K562 (cell line): ENCODE data around the gene CEP120. TPM values are rescaled to one million over a fixed set of nuclear protein-coding genes. Genes with fewer than 3 reads are reported as not detected.
A peak's percentile ranks its signal among the peaks of the same experiment; 100 is the strongest.

Experiments
- CAMTA2 ChIP-seq: fragments of 250-450 bp; sonication (Bioruptor Pico); conservative IDR thresholded peaks from 2 replicates; pipeline ENCODE4 v1.5.1; 2022
- CGGBP1 ChIP-seq: fragments of 250-450 bp; sonication (Bioruptor Pico); IDR thresholded peaks from 2 replicates; pipeline ENCODE4 v1.9.0; 2021; ENCODE audit warnings: mild to moderate bottlenecking
- ELF2 ChIP-seq: fragments of 250-450 bp; sonication (Bioruptor Pico); IDR thresholded peaks from 2 replicates; pipeline ENCODE4 v1.5.0; 2021; ENCODE audit warnings: mild to moderate bottlenecking
- ELF4 ChIP-seq: fragments of 450-650 bp; formaldehyde crosslinking; IDR thresholded peaks from 2 replicates; pipeline ENCODE4 v1.4.0; 2022; ENCODE audit warnings: missing genetic modification characterization
- ETV5 ChIP-seq: sonication (generic); formaldehyde crosslinking; IDR thresholded peaks from 2 replicates; pipeline ENCODE4 v1.4.0; 2020; ENCODE audit warnings: low read depth, mild to moderate bottlenecking, missing genetic modification reagents
- FUS ChIP-seq: fragments of 200-400 bp; formaldehyde crosslinking; optimal IDR thresholded peaks from 2 replicates; pipeline ENCODE3; 2017; ENCODE audit warnings: low read depth, low read length
- HMG20A ChIP-seq: fragments of 450-650 bp; formaldehyde crosslinking; conservative IDR thresholded peaks from 2 replicates; pipeline ENCODE4 v1.4.0; 2020; ENCODE audit warnings: mild to moderate bottlenecking, mixed read lengths
- MAZ ChIP-seq, 2 experiments: fragments of 450-650 bp in 1 of 2; sonication (generic) in 1 of 2; formaldehyde crosslinking; IDR thresholded peaks in 1 of 2; conservative IDR thresholded peaks in 1 of 2; 2 replicates each; pipeline versions ENCODE4 v1.4.0 to v1.5.0; 2020; ENCODE audit warnings: mild to moderate bottlenecking in 1 of 2, missing genetic modification reagents in 1 of 2
- MITF ChIP-seq: IDR thresholded peaks from 2 replicates; pipeline ENCODE4 v1.6.1; 2014; ENCODE audit warnings: antibody characterized with exemption
- NELFE ChIP-seq: IDR thresholded peaks from 2 replicates; pipeline ENCODE4 v1.6.1; 2011; ENCODE audit warnings: mild to moderate bottlenecking; ENCODE audit not compliant: insufficient read depth, insufficient read length
- NFE2L1 ChIP-seq: fragments of 450-650 bp; IDR thresholded peaks from 2 replicates; pipeline ENCODE4 v1.6.1; 2016; ENCODE audit warnings: missing genetic modification characterization, low read depth, mild to moderate bottlenecking, missing compliant biosample characterization, moderate library complexity, borderline replicate concordance
- NONO ChIP-seq, 2 experiments: fragments of 200-400 bp in 1 of 2; fragments of 450-650 bp in 1 of 2; formaldehyde crosslinking in 1 of 2; IDR thresholded peaks; 2 replicates each; pipeline ENCODE4 v1.6.1; 2017; ENCODE audit warnings: low read depth in 2 of 2, mild to moderate bottlenecking in 2 of 2, moderate library complexity in 2 of 2, low read length in 1 of 2
- OTX1 ChIP-seq: fragments of 450-650 bp; formaldehyde crosslinking; IDR thresholded peaks from 2 replicates; pipeline ENCODE4 v1.4.0; 2022; ENCODE audit warnings: mild to moderate bottlenecking
- PTTG1 ChIP-seq: fragments of 450-650 bp; IDR thresholded peaks from 2 replicates; pipeline ENCODE4 v1.6.1; 2016; ENCODE audit warnings: low read depth, mild to moderate bottlenecking, missing genetic modification characterization, missing compliant biosample characterization
- RBM39 ChIP-seq: fragments of 200-400 bp; formaldehyde crosslinking; optimal IDR thresholded peaks from 2 replicates; pipeline ENCODE3; 2018; ENCODE audit warnings: low read depth, low read length
- SMARCE1 ChIP-seq: fragments of 450-650 bp; IDR thresholded peaks from 2 replicates; pipeline ENCODE4 v1.7.1; 2016; ENCODE audit warnings: mild to moderate bottlenecking
- ZBTB5 ChIP-seq: fragments of 450-650 bp; IDR thresholded peaks from 2 replicates; pipeline ENCODE4 v1.6.1; 2017; ENCODE audit warnings: antibody characterized with exemption
- ZNF133 ChIP-seq: fragments of 250-450 bp; sonication (Bioruptor Pico); IDR thresholded peaks from 2 replicates; pipeline ENCODE4 v1.4.0; 2020; ENCODE audit warnings: mild to moderate bottlenecking
- ZNF507 ChIP-seq: conservative IDR thresholded peaks from 2 replicates; pipeline ENCODE4 v1.6.1; 2017; ENCODE audit warnings: missing genetic modification characterization, missing compliant biosample characterization
- ZNF699 ChIP-seq: fragments of 250-450 bp; sonication (Bioruptor Pico); IDR thresholded peaks from 2 replicates; pipeline ENCODE4 v1.8.0; 2021; ENCODE audit warnings: mild to moderate bottlenecking, moderate library complexity; ENCODE audit not compliant: insufficient replicate concordance
- polyA plus RNA-seq, 8 experiments: library from polyadenylated mRNA; depleted of rRNA in 4 of 8; stranded (reverse) in 5 of 8; unstranded in 3 of 8; fragments of >200 nt; fragmentation: Nextera tagmentation in 2 of 8; fragmentation: Illumina TruSeq in 1 of 8; extraction: Ambion mirVana in 2 of 8; extraction: Trizol in 1 of 8; gene quantifications; 2 replicates each; pipeline versions ENCODE4 v1.2.1 to v1.2.3, GENCODE V29; 2011 to 2014; ENCODE audit warnings: inconsistent platforms in 1 of 8, missing spikeins in 1 of 8
- total RNA-seq, 7 experiments: library from RNA; depleted of rRNA in 6 of 7; stranded (reverse); fragments of >200 nt in 6 of 7; fragmentation: Illumina TruSeq in 2 of 7; extraction: Trizol in 2 of 7; gene quantifications; 2 replicates each; pipeline versions ENCODE4 v1.2.1 to v1.2.3, GENCODE V29; 2011 to 2021; ENCODE audit warnings: low replicate concordance in 1 of 7
- TF ChIP-seq, protein P1 (sequence below): fragments of 250-450 bp; sonication (Bioruptor Pico); IDR thresholded peaks from 2 replicates; pipeline ENCODE4 v1.5.1; 2021; ENCODE audit warnings: mild to moderate bottlenecking

CEP120 gene
- total and polyA plus RNA-seq, 9 of the 15 experiments (the other 6 are each of a cell fraction or from before 2014, with no cell fraction given), result 3.3 to 24.9 (median 14.4) TPM

- TF ChIP-seq PTTG1 (tag) (no peak), FUS (no peak), MAZ (CRISPR knock-in tag; conservative IDR thresholded peaks at IDR 0.05 in 1 of 2, IDR thresholded peaks at IDR 0.05 in 1 of 2) (peak; percentile 70 to 93), OTX1 (CRISPR knock-in tag) (no peak), ELF4 (CRISPR knock-in tag) (no peak), MITF (no peak), CGGBP1 (CRISPR knock-in tag) (no peak; the same call in 1 of the 2 replicates), ELF2 (peak; percentile 71), CAMTA2 (no peak), SMARCE1 (no peak), HMG20A (CRISPR knock-in tag) (no peak), NELFE (no peak), ZNF133 (CRISPR knock-in tag) (no peak), NFE2L1 (tag) (no peak), ZNF699 (no peak), ZBTB5 (no peak), NONO (IDR thresholded peaks at IDR 0.05; ENCODE audit: low read depth in 2 of 2, low read length in 1 of 2) (peak in 1 of 2 experiments; percentile 75; a peak in 1 of 4 replicates), ETV5 (CRISPR knock-in tag) (no peak), ZNF507 (tag) (no peak), RBM39 (no peak)
- TF ChIP-seq, protein P1, sequence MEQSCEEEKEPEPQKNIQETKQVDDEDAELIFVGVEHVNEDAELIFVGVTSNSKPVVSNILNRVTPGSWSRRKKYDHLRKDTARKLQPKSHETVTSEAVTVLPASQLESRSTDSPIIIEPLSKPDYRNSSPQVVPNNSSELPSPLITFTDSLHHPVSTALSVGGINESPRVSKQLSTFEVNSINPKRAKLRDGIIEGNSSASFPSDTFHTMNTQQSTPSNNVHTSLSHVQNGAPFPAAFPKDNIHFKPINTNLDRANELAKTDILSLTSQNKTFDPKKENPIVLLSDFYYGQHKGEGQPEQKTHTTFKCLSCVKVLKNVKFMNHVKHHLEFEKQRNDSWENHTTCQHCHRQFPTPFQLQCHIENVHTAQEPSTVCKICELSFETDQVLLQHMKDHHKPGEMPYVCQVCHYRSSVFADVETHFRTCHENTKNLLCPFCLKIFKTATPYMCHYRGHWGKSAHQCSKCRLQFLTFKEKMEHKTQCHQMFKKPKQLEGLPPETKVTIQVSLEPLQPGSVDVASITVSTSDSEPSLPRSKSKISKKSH (CRISPR knock-in tag), result no peak
Observed at GRCh38 chr5:123423278-123424149, at the start of gene CEP120 (continued).
